IPS-18a (cell line): Measurements from ENCODE around the gene CXCL14.

Source experiments
- H3K27ac ChIP-seq: one replicate; pipeline ENCODE4 v1.5.1; 2013; ENCODE audit warnings: low read length
- H3K27me3 ChIP-seq: one replicate; pipeline ENCODE4 v1.6.1; 2013; ENCODE audit warnings: mild to moderate bottlenecking, low read length; ENCODE audit not compliant: control insufficient read depth, insufficient read depth
- H3K36me3 ChIP-seq: one replicate; pipeline ENCODE4 v1.6.1; 2013; ENCODE audit warnings: low read depth, low read length; ENCODE audit not compliant: control insufficient read depth
- H3K4me1 ChIP-seq: one replicate; pipeline ENCODE4 v1.6.1; 2013; ENCODE audit warnings: low read depth, low read length; ENCODE audit not compliant: control insufficient read depth
- H3K4me3 ChIP-seq: one replicate; pipeline ENCODE4 v1.5.1; 2013; ENCODE audit warnings: low read length
- H3K9ac ChIP-seq: one replicate; pipeline ENCODE4 v1.6.1; 2013; ENCODE audit warnings: mild to moderate bottlenecking, low read length, moderate library complexity
- H3K9me3 ChIP-seq: one replicate; pipeline ENCODE4 v1.6.1; 2013; ENCODE audit warnings: low read depth, low read length; ENCODE audit not compliant: control insufficient read depth

Gene CXCL14

GRCh38 chr5:135606431-135606830 lies 27.6 kb upstream of the CXCL14 start:
- Histone ChIP-seq H3K4me3 (no peak overlapping the region), H3K36me3 (no peaks in the 10 kb centered on the region), H3K9ac (no peak overlapping the region), H3K9me3 (no peaks in the 10 kb centered on the region), H3K4me1 (no peaks in the 10 kb centered on the region), H3K27ac (no peak overlapping the region), H3K27me3 (no peaks in the 10 kb centered on the region)

- Histone ChIP-seq H3K4me3 (no peak overlapping the region), H3K27ac (no peak overlapping the region), H3K9me3 (no peaks in the 10 kb centered on the region), H3K9ac (no peak overlapping the region), H3K4me1 (no peaks in the 10 kb centered on the region), H3K36me3 (no peaks in the 10 kb centered on the region), H3K27me3 (no peaks in the 10 kb centered on the region)
Observed at GRCh38 chr5:135605221-135605620, 26.4 kb upstream of the CXCL14 start.

GRCh38 chr5:135604056-135604455 lies 25.3 kb upstream of the CXCL14 start:
- no peak overlapping the region for H3K27ac ChIP-seq
- H3K27me3 ChIP-seq, result no peaks in the 10 kb centered on the region

GRCh38 chr5:135602882-135603721 lies 24.3 kb upstream of the CXCL14 start:
- no peak overlapping the region for H3K4me3 ChIP-seq
- H3K4me1 ChIP-seq, result no peaks in the 10 kb centered on the region
- H3K36me3 ChIP-seq, result no peaks in the 10 kb centered on the region
- no peak overlapping the region for H3K9ac ChIP-seq
- no peaks in the 10 kb centered on the region for H3K27me3 ChIP-seq
- no peak overlapping the region for H3K27ac ChIP-seq
- no peaks in the 10 kb centered on the region for H3K9me3 ChIP-seq

More at GRCh38 chr5:135604056-135604455, 25.3 kb upstream of the CXCL14 start:
- H3K36me3 ChIP-seq, result no peaks in the 10 kb centered on the region
- no peaks in the 10 kb centered on the region for H3K9me3 ChIP-seq
- no peaks in the 10 kb centered on the region for H3K4me1 ChIP-seq
- no peak overlapping the region for H3K4me3 ChIP-seq
- H3K9ac ChIP-seq, result no peak overlapping the region

GRCh38 chr5:135601466-135601865 lies 22.7 kb upstream of the CXCL14 start:
- H3K36me3 ChIP-seq, result no peaks in the 10 kb centered on the region
- H3K9ac ChIP-seq, result no peak overlapping the region
- H3K9me3 ChIP-seq, result no peaks in the 10 kb centered on the region
- no peak overlapping the region for H3K4me3 ChIP-seq
- H3K27ac ChIP-seq, result no peak overlapping the region
- no peaks in the 10 kb centered on the region for H3K27me3 ChIP-seq
- no peaks in the 10 kb centered on the region for H3K4me1 ChIP-seq

- Histone ChIP-seq H3K9me3 (no peaks in the 10 kb centered on the region), H3K27ac (no peak overlapping the region), H3K36me3 (no peaks in the 10 kb centered on the region), H3K9ac (no peak overlapping the region), H3K4me3 (no peak overlapping the region), H3K27me3 (no peaks in the 10 kb centered on the region), H3K4me1 (no peaks in the 10 kb centered on the region)
Observed at GRCh38 chr5:135600971-135601381, 22.2 kb upstream of the CXCL14 start.

- H3K4me1 ChIP-seq, result no peaks in the 10 kb centered on the region
- no peaks in the 10 kb centered on the region for H3K27me3 ChIP-seq
- H3K4me3 ChIP-seq, result no peak overlapping the region
- no peak overlapping the region for H3K9ac ChIP-seq
- no peaks in the 10 kb centered on the region for H3K9me3 ChIP-seq
- H3K36me3 ChIP-seq, result no peaks in the 10 kb centered on the region
- H3K27ac ChIP-seq, result no peak overlapping the region
Observed at GRCh38 chr5:135600152-135600570, 21.4 kb upstream of the CXCL14 start.

- Histone ChIP-seq H3K36me3 (no peaks in the 10 kb centered on the region), H3K9ac (no peak overlapping the region), H3K4me1 (no peaks in the 10 kb centered on the region), H3K4me3 (no peak overlapping the region), H3K27ac (no peak overlapping the region), H3K27me3 (no peaks in the 10 kb centered on the region), H3K9me3 (no peaks in the 10 kb centered on the region)
Observed at GRCh38 chr5:135599421-135600151, 20.8 kb upstream of the CXCL14 start.

- Histone ChIP-seq H3K27ac (no peak overlapping the region), H3K36me3 (no peaks in the 10 kb centered on the region), H3K4me3 (no peak overlapping the region), H3K4me1 (no peaks in the 10 kb centered on the region), H3K27me3 (no peaks in the 10 kb centered on the region), H3K9me3 (no peaks in the 10 kb centered on the region), H3K9ac (no peak overlapping the region)
Observed at GRCh38 chr5:135598691-135599395, 20.1 kb upstream of the CXCL14 start.

GRCh38 chr5:135596788-135597187 lies 18.0 kb upstream of the CXCL14 start:
- H3K9me3 ChIP-seq, result no peaks in the 10 kb centered on the region
- no peak overlapping the region for H3K4me3 ChIP-seq
- H3K9ac ChIP-seq, result no peak overlapping the region
- no peaks in the 10 kb centered on the region for H3K36me3 ChIP-seq
- H3K27me3 ChIP-seq, result no peaks in the 10 kb centered on the region
- H3K27ac ChIP-seq, result no peak overlapping the region
- H3K4me1 ChIP-seq, result no peaks in the 10 kb centered on the region

GRCh38 chr5:135596157-135596763 lies 17.5 kb upstream of the CXCL14 start:
- Histone ChIP-seq H3K27me3 (no peaks in the 10 kb centered on the region), H3K4me3 (no peak overlapping the region), H3K9ac (no peak overlapping the region), H3K27ac (no peak overlapping the region), H3K36me3 (no peaks in the 10 kb centered on the region), H3K9me3 (no peaks in the 10 kb centered on the region), H3K4me1 (no peaks in the 10 kb centered on the region)
